B cell (primary cell): Measurements from ENCODE around the gene UBE4A. TPM values are rescaled to one million over a fixed set of nuclear protein-coding genes. Genes with fewer than 3 reads are reported as not detected.

Experiments used
- ATAC-seq: fragments of 200-7000 bp; cut with Tn5 transposase; one replicate; pipeline ENCODE4 v1.10.0; 2021; ENCODE audit warnings: low read depth, mild to moderate bottlenecking, moderate number of reproducible peaks, moderate library complexity
- CTCF ChIA-PET: fragments of 350-600 bp; sonication (Branson Sonifier 250); formaldehyde crosslinking; loops from one replicate; lab custom pipeline; 2021; ENCODE audit warnings: antibody characterized with exemption, inconsistent platforms; lab: Charles Lee
- POLR2A ChIA-PET: fragments of 350-600 bp; sonication (Branson Sonifier 250); formaldehyde crosslinking; loops from one replicate; lab custom pipeline; 2021; ENCODE audit warnings: antibody characterized with exemption; lab: Charles Lee
- DNase-seq: peaks from one replicate; pipeline ENCODE4 v3.0.0; 2013
- H2AFZ ChIP-seq: 2 replicates; pipeline ENCODE4 v1.6.1; 2012; ENCODE audit warnings: mild to moderate bottlenecking, low read depth, low read length; ENCODE audit not compliant: insufficient read depth, poor library complexity, severe bottlenecking
- H3K27ac ChIP-seq, 2 donors: 1 replicate in 1 of 2; 2 replicates in 1 of 2; pipeline ENCODE4 v1.5.1; 2012 to 2013; ENCODE audit warnings: low read length in 2 of 2, mild to moderate bottlenecking in 2 of 2, moderate library complexity in 1 of 2
- H3K27me3 ChIP-seq, 4 experiments: fragments of 200-600 bp in 1 of 4; sonication (generic) in 1 of 4; replicated peaks in 1 of 4; 1 replicate in 2 of 4; 2 replicates in 2 of 4; pipeline versions ENCODE4 v1.6.1 to v1.7.0; 2013 to 2016; ENCODE audit warnings: low read length in 3 of 4, mild to moderate bottlenecking in 2 of 4, mixed read lengths in 1 of 4, moderate library complexity in 1 of 4; ENCODE audit not compliant: insufficient read depth in 4 of 4, control insufficient read depth in 3 of 4; ENCODE audit errors: control extremely low read depth in 1 of 4
- H3K36me3 ChIP-seq, 2 experiments: replicated peaks in 1 of 2; 1 replicate in 1 of 2; 2 replicates in 1 of 2; pipeline versions ENCODE4 v1.6.1 to v1.7.1; 2013; ENCODE audit warnings: low read length in 1 of 2; ENCODE audit not compliant: insufficient read depth in 2 of 2, control insufficient read depth in 1 of 2; ENCODE audit errors: control extremely low read depth in 1 of 2, extremely low read depth in 1 of 2
- H3K4me1 ChIP-seq, 2 donors: fragments of 200-600 bp in 1 of 2; sonication (generic) in 1 of 2; 1 replicate in 1 of 2; 2 replicates in 1 of 2; pipeline versions ENCODE4 v1.5.1 to v1.6.1; 2013 to 2017; ENCODE audit warnings: low read length in 2 of 2; ENCODE audit not compliant: control insufficient read depth in 2 of 2, insufficient read depth in 2 of 2
- H3K4me2 ChIP-seq: replicated peaks from 2 replicates; pipeline ENCODE3; 2012; ENCODE audit warnings: mild to moderate bottlenecking, low read depth, low read length; ENCODE audit not compliant: poor library complexity, severe bottlenecking
- H3K4me3 ChIP-seq, 5 experiments: fragments of 200-600 bp in 1 of 5; sonication (generic) in 1 of 5; 1 replicate in 3 of 5; 2 replicates in 2 of 5; pipeline versions ENCODE4 v1.5.1 to v1.7.0; 2011 to 2016; ENCODE audit warnings: low read length in 4 of 5, mild to moderate bottlenecking in 4 of 5, low read depth in 2 of 5, control low read depth in 1 of 5, moderate library complexity in 1 of 5; ENCODE audit not compliant: insufficient read depth in 1 of 5; ENCODE audit errors: control extremely low read depth in 1 of 5, extremely low read depth in 1 of 5
- H3K79me2 ChIP-seq: fragments of 200-600 bp; sonication (generic); one replicate; pipeline ENCODE4 v1.6.0; 2016; ENCODE audit warnings: low read length; ENCODE audit not compliant: control insufficient read depth, insufficient read depth
- H3K9ac ChIP-seq: fragments of 200-600 bp; sonication (generic); 2 replicates; pipeline ENCODE4 v1.6.1; 2017; ENCODE audit warnings: mild to moderate bottlenecking, low read length, moderate library complexity
- H3K9me3 ChIP-seq, 3 donors: one replicate each; pipeline versions ENCODE4 v1.6.1 to v1.7.1; 2013; ENCODE audit warnings: low read length in 2 of 3; ENCODE audit not compliant: control insufficient read depth in 2 of 3, insufficient read depth in 1 of 3; ENCODE audit errors: control extremely low read depth in 1 of 3
- H4K20me1 ChIP-seq: 2 replicates; pipeline ENCODE4 v1.6.0; 2012; ENCODE audit warnings: mild to moderate bottlenecking, low read length; ENCODE audit not compliant: insufficient read depth, control insufficient read depth, poor library complexity, severe bottlenecking
- H3K27ac Mint-ChIP-seq: one replicate; pipeline ENCODE4 v1.8.0; 2021; ENCODE audit warnings: mixed read lengths
- H3K27me3 Mint-ChIP-seq: one replicate; pipeline ENCODE4 v1.8.0; 2021; ENCODE audit warnings: mixed read lengths
- H3K4me1 Mint-ChIP-seq: one replicate; pipeline ENCODE4 v1.8.0; 2021; ENCODE audit warnings: mixed read lengths
- H3K4me3 Mint-ChIP-seq: one replicate; pipeline ENCODE4 v1.8.0; 2021; ENCODE audit warnings: mixed read lengths
- H3K9me3 Mint-ChIP-seq: one replicate; pipeline ENCODE4 v1.8.0; 2022; ENCODE audit warnings: mixed read lengths; ENCODE audit not compliant: insufficient read depth
- CTCF ChIP-seq: fragments of 200-600 bp; IDR thresholded peaks from one replicate; pipeline ENCODE4 v1.8.0; 2022; ENCODE audit warnings: antibody characterized with exemption, mild to moderate bottlenecking
- EZH2 ChIP-seq: IDR thresholded peaks from 2 replicates; pipeline ENCODE4 v1.6.1; 2012; ENCODE audit warnings: borderline replicate concordance, low read depth, mild to moderate bottlenecking, moderate library complexity, low read length; ENCODE audit not compliant: insufficient read depth, poor library complexity, severe bottlenecking
- WGBS: methylation state at CpG from one replicate; pipeline ENCODE4 v1.1.5; 2013; ENCODE audit warnings: missing lambda C conversion rate; ENCODE audit not compliant: insufficient coverage; 5-methylcytosine and 5-hydroxymethylcytosine counted together
- intact Hi-C: fragments of 100-400 bp; cut with micrococcal nuclease; formaldehyde crosslinking; loops from one replicate; pipeline ENCODE4 v1.10.0; 2022
- polyA plus RNA-seq: library from polyadenylated mRNA; depleted of rRNA; stranded (reverse); fragments of >200 nt; gene quantifications from 2 replicates; pipeline ENCODE4 v1.2.3, GENCODE V29; 2012
- total RNA-seq, 2 donors: library from RNA; stranded (reverse); fragments of 120-200 nt in 1 of 2; gene quantifications; 1 replicate in 1 of 2; 2 replicates in 1 of 2; pipeline versions ENCODE4 v1.2.3 to v1.2.4, GENCODE V29; 2013 to 2022

The UBE4A gene
- total and polyA plus RNA-seq, 2 donors (not counting 1 experiment from before 2014, with no cell fraction given), result 14.7 to 37.3 TPM

- peaks cover 100% of the 10 kb centered on the region for H3K79me2 ChIP-seq
- Mint-ChIP-seq H3K27me3 (no peaks in the 10 kb centered on the region), H3K4me3 (peak overlapping the region; percentile 63), H3K4me1 (peaks cover 83% of the 10 kb centered on the region), H3K27ac (peak overlapping the region; percentile 73), H3K9me3 (no peaks in the 10 kb centered on the region)
- DNase-seq (peak; percentile 15), ATAC-seq (peak; percentile 24)
- H3K27ac ChIP-seq, result peak overlapping the region in 1 of 2 donors; percentile 11
- TF ChIP-seq EZH2 (no peak), CTCF (no peak)
- no CpG with 5 or more reads among the region's 2 CpGs for WGBS
- no peak overlapping the region for H3K4me3 ChIP-seq
- H3K9ac ChIP-seq, result no peak overlapping the region
- H3K4me1 ChIP-seq, result peaks cover 33 to 56% of the 10 kb centered on the region in 2 donors
- peak overlapping the region; percentile 23 for H3K4me2 ChIP-seq
- peaks cover 0 to 11% of the 10 kb centered on the region in 2 experiments for H3K36me3 ChIP-seq
- CTCF ChIA-PET, result interaction anchor here (1.0 to 2.2 kb wide), 5 partner anchors 8 to 245 kb away, joined by 3 to 7 read pairs (median 3); partner anchors contain the start of gene KMT2A
- no peaks in the 10 kb centered on the region for H3K9me3 ChIP-seq
- no peaks in the 10 kb centered on the region for H3K27me3 ChIP-seq
- POLR2A ChIA-PET, result interaction anchor here (0.9 kb wide), 1 partner anchor 8 kb away, joined by 7 read pairs; no protein-coding TSS in a partner anchor
- H4K20me1 ChIP-seq, result peaks cover 96% of the 10 kb centered on the region
- H2AFZ ChIP-seq, result no peak overlapping the region
- intact Hi-C loops, result loop anchor here (1.0 kb wide), 1 partner anchor 8 kb away; no protein-coding TSS in a partner anchor
Observed at GRCh38 chr11:118443590-118444218, 84.3 kb downstream of the UBE4A start.

GRCh38 chr11:118447423-118447822 lies 88.0 kb downstream of the UBE4A start:
- Histone ChIP-seq H3K36me3 (peaks cover 0 to 9% of the 10 kb centered on the region in 2 experiments), H3K9ac (no peak overlapping the region), H4K20me1 (peaks cover 96% of the 10 kb centered on the region), H3K27me3 (no peaks in the 10 kb centered on the region), H3K4me3 (no peak overlapping the region), H3K4me1 (peaks cover 18 to 28% of the 10 kb centered on the region in 2 donors), H3K79me2 (peaks cover 100% of the 10 kb centered on the region), H3K27ac (no peak overlapping the region), H3K4me2 (no peak overlapping the region), H2AFZ (no peak overlapping the region), H3K9me3 (no peaks in the 10 kb centered on the region)
- Mint-ChIP-seq H3K4me3 (no peak overlapping the region), H3K27ac (no peak overlapping the region), H3K9me3 (no peaks in the 10 kb centered on the region), H3K27me3 (no peaks in the 10 kb centered on the region), H3K4me1 (peaks cover 60% of the 10 kb centered on the region)
- ChIA-PET POLR2A (no interaction called here), CTCF (interaction anchor here (1.1 kb wide), 1 partner anchor 29 kb away, joined by 4 read pairs; no protein-coding TSS in a partner anchor)
- DNase-seq (no peak), ATAC-seq (no peak)
- TF ChIP-seq CTCF, result no peak
- TF ChIP-seq EZH2, result no peak
- no CpG with 5 or more reads among the region's 4 CpGs for WGBS
- intact Hi-C loops, result no loop called here
